NAMALWA (cell line): Measurements from ENCODE around the gene MED6.
A peak's percentile ranks its signal among the peaks of the same experiment; 100 is the strongest.

Experiments
- DNase-seq: peaks from one replicate; pipeline ENCODE4 v3.0.0-alpha.2; 2015; ENCODE audit warnings: low spot score

MED6 gene

GRCh38 chr14:70597731-70598130 is 2.7 kb downstream of the MED6 start:
- DNase-seq = no peak

- DNase-seq = no peak
These were observed 4.8 kb downstream of the MED6 start for GRCh38 chr14:70595443-70596185.

- no peak for DNase-seq
These were observed 6.0 kb downstream of the MED6 start for GRCh38 chr14:70594461-70594860.

- DNase-seq = no peak
These were observed 15.2 kb downstream of the MED6 start for GRCh38 chr14:70585231-70585630.

- DNase-seq = no peak
These were observed 23.6 kb downstream of the MED6 start for GRCh38 chr14:70576891-70577290.

GRCh38 chr14:70573050-70573449 is 27.4 kb downstream of the MED6 start:
- no peak for DNase-seq

GRCh38 chr14:70571139-70571538 is 29.3 kb downstream of the MED6 start:
- DNase-seq = no peak

GRCh38 chr14:70567791-70568190 is 32.7 kb downstream of the MED6 start:
- peak; percentile 39 for DNase-seq

GRCh38 chr14:70563869-70564268 is 36.6 kb downstream of the MED6 start:
- DNase-seq = no peak

- no peak for DNase-seq
These were observed 37.0 kb downstream of the MED6 start for GRCh38 chr14:70563417-70563816.

- DNase-seq = no peak
These were observed 42.1 kb downstream of the MED6 start for GRCh38 chr14:70558356-70558755.

GRCh38 chr14:70555890-70556289 is 44.6 kb downstream of the MED6 start:
- DNase-seq = no peak

- DNase-seq = no peak
These were observed 62.4 kb downstream of the MED6 start for GRCh38 chr14:70538087-70538486.

GRCh38 chr14:70536830-70537229 is 63.6 kb downstream of the MED6 start:
- no peak for DNase-seq

GRCh38 chr14:70534904-70535303 is 65.6 kb downstream of the MED6 start, which contains the start of gene ADAM20:
TSS of gene ADAM20 (minus strand) at chr14:70535004. CDS start at chr14:70524757, 10,247 bp downstream.
- DNase-seq = no peak
